GM19351 (cell line): ENCODE results near the gene CYTH1.

Source experiments
- ATAC-seq: cut with Tn5 transposase; IDR thresholded peaks from one replicate; pipeline ENCODE4 v1.9.1; 2021; ENCODE audit warnings: mild to moderate bottlenecking, moderate library complexity; ENCODE audit not compliant: unreplicated experiment

Gene CYTH1

GRCh38 chr17:78629436-78629995 is 152.6 kb downstream of the CYTH1 start:
- ATAC-seq, result no peak

- ATAC-seq, result no peak
Measured at GRCh38 chr17:78628547-78629435, 153.3 kb downstream of the CYTH1 start.

- no peak for ATAC-seq
Measured at GRCh38 chr17:78624324-78625151, 157.5 kb downstream of the CYTH1 start.
